ENCODE results near the gene KCNT1.

Gene KCNT1

DNA sequence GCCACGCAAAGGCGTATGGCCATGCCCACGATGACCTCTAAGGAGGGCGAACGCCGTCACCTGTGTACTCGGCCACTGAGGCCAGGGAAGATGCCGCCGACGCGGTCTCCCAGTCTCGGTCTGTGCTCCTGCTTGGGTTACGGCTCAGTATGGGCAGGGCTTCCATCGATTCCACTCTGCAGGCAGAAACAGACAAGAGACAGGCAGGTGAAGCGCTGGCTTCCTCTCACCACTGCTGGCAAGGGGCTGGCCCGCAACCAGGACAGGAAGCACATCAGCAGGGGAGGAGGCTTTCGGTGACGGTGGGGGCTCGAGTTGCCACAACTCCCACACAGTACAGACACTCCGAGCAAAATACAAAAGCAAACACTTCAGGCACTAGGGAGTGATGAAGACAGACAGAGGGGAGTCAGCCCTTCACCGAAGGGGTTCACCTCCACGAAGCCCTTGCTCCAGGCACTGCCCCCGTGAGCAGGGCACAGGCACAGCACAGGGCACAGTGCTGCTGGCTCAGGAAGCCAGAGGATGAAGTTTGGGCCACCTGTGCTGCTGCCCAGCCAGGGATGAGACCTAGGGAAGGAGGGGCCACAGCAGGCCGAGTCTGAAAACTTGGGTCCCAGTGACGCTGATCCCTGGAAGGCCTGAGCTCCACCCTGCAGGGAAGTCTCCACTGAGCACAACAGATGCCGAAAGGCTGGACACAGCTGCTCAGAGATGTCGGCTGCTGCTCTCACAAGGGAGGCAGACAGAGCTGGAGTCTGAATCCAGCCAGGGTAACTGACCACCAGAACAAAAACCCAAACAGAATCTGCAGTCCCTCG lies 114.1 kb downstream of the KCNT1 start:
- TF ChIP-seq, protein P1, sequence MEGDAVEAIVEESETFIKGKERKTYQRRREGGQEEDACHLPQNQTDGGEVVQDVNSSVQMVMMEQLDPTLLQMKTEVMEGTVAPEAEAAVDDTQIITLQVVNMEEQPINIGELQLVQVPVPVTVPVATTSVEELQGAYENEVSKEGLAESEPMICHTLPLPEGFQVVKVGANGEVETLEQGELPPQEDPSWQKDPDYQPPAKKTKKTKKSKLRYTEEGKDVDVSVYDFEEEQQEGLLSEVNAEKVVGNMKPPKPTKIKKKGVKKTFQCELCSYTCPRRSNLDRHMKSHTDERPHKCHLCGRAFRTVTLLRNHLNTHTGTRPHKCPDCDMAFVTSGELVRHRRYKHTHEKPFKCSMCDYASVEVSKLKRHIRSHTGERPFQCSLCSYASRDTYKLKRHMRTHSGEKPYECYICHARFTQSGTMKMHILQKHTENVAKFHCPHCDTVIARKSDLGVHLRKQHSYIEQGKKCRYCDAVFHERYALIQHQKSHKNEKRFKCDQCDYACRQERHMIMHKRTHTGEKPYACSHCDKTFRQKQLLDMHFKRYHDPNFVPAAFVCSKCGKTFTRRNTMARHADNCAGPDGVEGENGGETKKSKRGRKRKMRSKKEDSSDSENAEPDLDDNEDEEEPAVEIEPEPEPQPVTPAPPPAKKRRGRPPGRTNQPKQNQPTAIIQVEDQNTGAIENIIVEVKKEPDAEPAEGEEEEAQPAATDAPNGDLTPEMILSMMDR (IDR thresholded peaks at IDR 0.05; ENCODE audit: low read depth, low read length, missing control alignments), result no peak
- H3K4me3 ChIP-seq (ENCODE audit: low read depth, low read length), result no peak overlapping the region
- DNase-seq (ENCODE audit: low read depth), result no peak
- in situ Hi-C loops (cut with HindIII; ENCODE audit: low sequenced_read_pairs), result no loop called here

DNA sequence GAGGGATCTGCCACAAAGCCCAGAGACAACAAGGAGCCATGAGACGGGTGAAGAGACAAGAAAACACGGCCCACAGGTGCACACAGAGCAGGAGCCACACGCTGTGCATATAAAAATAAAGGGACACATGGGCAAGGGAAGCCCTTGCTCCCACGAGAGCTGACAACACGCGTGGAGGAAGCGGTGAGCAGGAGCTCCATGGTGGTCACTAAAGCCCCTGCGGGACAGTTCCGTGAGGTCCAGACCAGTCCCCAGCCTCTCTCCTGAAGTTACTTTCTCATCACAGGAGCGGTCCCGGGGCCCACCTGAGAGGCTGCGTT lies 114.6 kb downstream of the KCNT1 start:
- H3K4me3 ChIP-seq (ENCODE audit: low read depth, low read length), result no peak overlapping the region
- in situ Hi-C loops (cut with HindIII; ENCODE audit: low sequenced_read_pairs), result no loop called here
- DNase-seq (ENCODE audit: low read depth), result no peak
- TF ChIP-seq, protein P1 (IDR thresholded peaks at IDR 0.05; ENCODE audit: low read depth, low read length, missing control alignments), result no peak

DNA sequence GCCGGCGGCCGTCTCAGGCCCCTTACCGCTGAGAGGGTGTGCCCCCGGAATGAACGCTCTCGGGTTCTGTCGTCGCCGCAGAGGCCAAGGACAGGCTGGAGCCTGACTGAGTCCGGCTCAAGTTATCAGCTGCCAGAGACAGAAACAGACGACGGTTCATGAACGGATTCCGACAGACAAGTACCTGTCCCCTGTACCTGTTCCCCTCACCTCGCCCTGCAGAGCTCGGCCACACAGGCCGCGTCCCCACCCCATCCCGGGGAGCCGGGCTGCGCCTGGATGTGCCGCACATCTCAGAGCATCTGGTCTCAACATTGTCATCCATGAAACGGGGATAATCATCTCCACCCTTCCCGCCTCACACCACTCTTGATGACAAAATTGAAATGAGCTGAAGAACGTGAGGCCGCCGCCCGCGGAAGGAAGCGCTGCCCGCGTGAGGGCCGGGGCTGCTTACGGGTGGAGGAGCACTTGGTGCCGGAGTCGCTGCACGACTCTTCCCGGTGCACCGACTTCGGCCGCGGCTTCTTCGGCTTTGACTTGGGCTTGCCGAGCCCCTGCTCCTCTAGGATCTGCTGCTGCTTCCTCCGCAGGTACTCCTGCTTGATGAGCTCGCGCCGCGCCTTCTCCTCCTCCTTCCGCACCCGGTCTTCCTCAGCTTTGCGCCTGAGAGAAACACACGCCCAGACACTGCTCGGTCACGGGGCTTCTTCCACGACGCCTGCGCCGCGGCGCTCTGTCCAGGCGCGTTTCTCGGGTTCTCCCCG lies 116.1 kb downstream of the KCNT1 start:
- in situ Hi-C loops (cut with HindIII; ENCODE audit: low sequenced_read_pairs), result no loop called here
- no peak overlapping the region for H3K4me3 ChIP-seq (ENCODE audit: low read depth, low read length)
- TF ChIP-seq, protein P1 (IDR thresholded peaks at IDR 0.05; ENCODE audit: low read depth, low read length, missing control alignments), result no peak
- DNase-seq (ENCODE audit: low read depth), result no peak

DNA sequence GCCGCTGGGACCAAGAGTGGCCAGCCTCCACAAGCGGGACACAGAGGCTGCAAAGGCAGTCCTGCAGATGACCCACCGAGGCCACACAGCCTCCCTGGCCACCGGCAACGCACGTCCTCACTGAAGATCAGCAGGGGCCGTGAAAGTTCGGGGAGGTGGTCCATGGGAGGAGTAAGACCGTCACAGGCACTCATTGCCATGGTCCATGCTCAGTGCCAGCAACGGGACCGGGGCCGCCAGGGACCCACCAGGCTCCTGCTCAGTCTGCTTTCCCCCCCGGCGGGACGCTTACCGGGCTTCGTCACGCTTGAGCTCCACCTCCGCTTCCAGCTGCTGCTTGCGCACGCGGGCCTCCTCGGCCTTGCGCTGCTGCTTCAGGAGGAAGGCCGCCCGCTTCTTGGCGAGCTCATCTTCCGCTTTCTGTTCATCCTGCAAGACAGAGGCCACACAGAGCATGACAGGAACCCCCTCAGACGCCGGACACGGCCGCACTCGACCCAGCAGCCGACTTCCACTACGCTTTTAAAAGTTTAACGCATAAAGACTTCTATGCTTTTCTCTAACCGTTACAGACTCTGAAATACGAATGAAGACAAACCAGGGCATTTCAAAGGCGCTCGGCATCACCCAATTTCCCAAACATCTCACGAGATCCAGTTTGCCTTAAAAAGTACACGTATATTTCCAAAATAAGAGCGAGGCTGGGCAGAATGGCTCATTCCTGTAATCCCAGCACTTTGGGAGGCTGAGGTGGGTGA lies 116.9 kb downstream of the KCNT1 start:
- no peak overlapping the region for H3K4me3 ChIP-seq (ENCODE audit: low read depth, low read length)
- in situ Hi-C loops (cut with HindIII; ENCODE audit: low sequenced_read_pairs), result no loop called here
- DNase-seq (ENCODE audit: low read depth), result no peak
- TF ChIP-seq, protein P1 (IDR thresholded peaks at IDR 0.05; ENCODE audit: low read depth, low read length, missing control alignments), result no peak

DNA sequence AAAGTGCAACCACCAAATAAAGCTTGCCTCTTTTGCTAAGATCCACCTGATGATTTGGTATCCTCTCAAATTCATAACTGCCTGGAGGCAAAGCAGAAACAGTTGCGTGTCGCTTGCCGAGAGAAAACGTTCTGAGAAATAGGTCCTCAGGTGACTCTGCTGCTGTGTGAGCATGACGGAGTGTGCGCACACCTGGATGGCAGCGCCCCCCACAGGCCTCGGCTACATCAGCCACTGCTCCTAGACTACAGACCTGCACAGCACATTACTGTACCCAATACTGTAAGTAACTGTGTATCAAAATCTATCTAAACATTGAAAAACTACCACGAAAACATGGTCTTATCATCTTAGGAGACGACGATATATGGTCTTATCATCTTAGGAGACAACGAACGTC lies 117.9 kb downstream of the KCNT1 start:
- TF ChIP-seq, protein P1 (IDR thresholded peaks at IDR 0.05; ENCODE audit: low read depth, low read length, missing control alignments), result no peak
- in situ Hi-C loops (cut with HindIII; ENCODE audit: low sequenced_read_pairs), result no loop called here
- DNase-seq (ENCODE audit: low read depth), result no peak

DNA sequence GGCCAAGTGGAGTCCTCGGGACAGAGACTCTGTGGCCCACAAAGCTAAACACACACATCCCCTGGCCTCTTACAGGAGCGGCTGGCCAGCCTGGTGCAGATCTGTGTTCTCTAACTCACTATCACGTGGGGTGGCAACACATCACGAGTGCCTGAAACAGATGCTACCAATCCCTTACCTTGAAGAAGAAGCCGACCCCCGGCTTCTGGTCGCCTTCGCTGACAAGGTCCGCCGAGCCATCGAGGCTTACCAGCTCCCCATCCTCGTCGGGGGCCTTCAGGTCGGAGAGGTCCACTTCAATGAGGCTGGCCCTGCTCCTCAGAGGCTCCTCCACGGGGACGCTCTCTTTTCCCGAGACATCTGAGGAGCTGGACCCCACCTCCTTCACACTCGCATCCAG lies 118.7 kb downstream of the KCNT1 start:
- TF ChIP-seq, protein P1 (IDR thresholded peaks at IDR 0.05; ENCODE audit: low read depth, low read length, missing control alignments), result no peak
- DNase-seq (ENCODE audit: low read depth), result no peak
- no peak overlapping the region for H3K4me3 ChIP-seq (ENCODE audit: low read depth, low read length)
- in situ Hi-C loops (cut with HindIII; ENCODE audit: low sequenced_read_pairs), result no loop called here

More for the DNA sequence above, 117.9 kb downstream of the KCNT1 start:
- H3K4me3 ChIP-seq (ENCODE audit: low read depth, low read length), result no peak overlapping the region

Measured in astrocyte of the cerebellum (primary cell).